T47D (cell line): ENCODE measurements around the gene SREBF2.

Experiments used
- DNase-seq, 2 experiments: peaks; one replicate each; pipeline versions ENCODE4 v3.0.0 to v3.0.0-alpha.2; 2011 to 2012; ENCODE audit warnings: low read depth in 1 of 2, low spot score in 1 of 2
- JUND ChIP-seq: IDR thresholded peaks from 2 replicates; pipeline ENCODE4 v1.6.1; 2012; ENCODE audit warnings: low read depth
- in situ Hi-C: cut with HindIII; loops from 2 replicates; pipeline ENCODE4 v1.10.0; 2016; ENCODE audit warnings: low sequenced_read_pairs, low pct_unique_long_range_greater_than_20kb

The SREBF2 gene

GRCh38 chr22:41933411-41934177 is 100.7 kb downstream of the SREBF2 start:
- TF ChIP-seq JUND = no peak
- in situ Hi-C loops = no loop called here
- DNase-seq = no peak

GRCh38 chr22:41934284-41935014 is 101.5 kb downstream of the SREBF2 start:
- in situ Hi-C loops = no loop called here
- no peak for TF ChIP-seq JUND
- DNase-seq = no peak

DNA sequence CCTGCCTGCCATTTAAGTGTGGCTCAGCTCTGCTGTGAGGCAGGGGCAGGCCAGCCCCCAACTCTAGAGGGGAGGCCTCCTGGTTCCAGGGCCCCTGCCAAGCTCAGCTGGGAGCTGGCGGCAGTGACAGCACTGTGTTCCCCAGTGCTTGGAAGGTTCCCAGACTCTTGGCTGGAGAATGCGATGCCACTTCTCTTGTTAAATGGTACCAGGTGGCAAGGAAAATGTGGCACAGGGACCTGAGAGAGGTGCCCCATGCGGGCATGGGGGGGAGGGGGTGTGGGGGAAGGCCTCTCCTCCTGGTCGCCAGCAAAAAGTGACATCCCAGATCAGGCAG is 102.1 kb downstream of the SREBF2 start:
- no peak for DNase-seq
- TF ChIP-seq JUND = no peak
- in situ Hi-C loops = no loop called here

- TF ChIP-seq JUND = no peak
- in situ Hi-C loops = no loop called here
- DNase-seq = no peak
Observed at GRCh38 chr22:41935509-41935908, 102.6 kb downstream of the SREBF2 start.

GRCh38 chr22:41936894-41937169 is 103.9 kb downstream of the SREBF2 start:
- DNase-seq = no peak
- no peak for TF ChIP-seq JUND
- in situ Hi-C loops = no loop called here

GRCh38 chr22:41939981-41940831 is 107.3 kb downstream of the SREBF2 start:
- peak in 1 of 2 experiments; percentile 78 for DNase-seq
- TF ChIP-seq JUND = no peak
- in situ Hi-C loops = no loop called here

GRCh38 chr22:41940832-41941765 is 108.2 kb downstream of the SREBF2 start:
- in situ Hi-C loops = no loop called here
- DNase-seq = peak in 1 of 2 experiments; percentile 78
- TF ChIP-seq JUND = no peak

GRCh38 chr22:41943661-41944209 is 110.8 kb downstream of the SREBF2 start:
- DNase-seq = no peak
- no peak for TF ChIP-seq JUND
- in situ Hi-C loops = no loop called here

- in situ Hi-C loops = no loop called here
- TF ChIP-seq JUND = no peak
- peak; percentile 81 to 96 for DNase-seq
Observed at GRCh38 chr22:41946629-41947423, 113.9 kb downstream of the SREBF2 start, which contains the start of gene CENPM. CENPM (minus strand) TSS chr22:41947152; CDS start chr22:41947076, 76 bp downstream.

DNA sequence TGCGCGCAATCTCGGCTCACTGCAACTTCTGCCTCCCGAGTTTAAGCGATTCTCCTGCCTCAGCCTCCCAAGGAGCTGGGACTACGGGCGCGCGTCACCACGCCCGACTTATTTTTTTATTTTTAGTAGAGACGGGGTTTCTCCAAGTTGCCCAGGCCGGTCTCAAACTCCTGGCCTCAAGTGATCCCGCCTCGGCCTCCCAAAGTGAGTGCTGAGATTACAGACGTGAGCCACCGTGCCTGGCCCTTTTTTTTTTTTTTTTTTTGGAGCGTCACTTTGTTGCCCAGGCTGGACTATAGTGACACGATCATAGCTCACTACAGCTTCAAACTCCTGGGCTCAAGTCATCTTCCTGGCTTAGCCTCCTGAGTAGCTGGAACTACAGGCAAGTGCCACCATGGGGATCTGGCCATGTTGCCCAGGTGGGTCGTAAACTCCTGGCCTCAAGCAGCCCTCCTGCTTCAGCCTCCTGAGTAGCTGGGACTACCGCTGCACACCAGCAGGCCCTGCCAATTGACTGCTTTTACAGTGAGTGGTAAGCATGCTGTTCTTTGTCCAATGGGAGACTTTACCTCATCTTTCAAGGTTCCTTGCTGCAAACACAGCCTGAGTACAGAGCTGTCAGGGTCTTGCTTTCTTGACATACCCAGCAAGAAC is 114.6 kb downstream of the SREBF2 start:
- DNase-seq = no peak
- in situ Hi-C loops = no loop called here
- TF ChIP-seq JUND = no peak
